ENCODE results near the gene BBS9. TPM values are rescaled to one million over a fixed set of nuclear protein-coding genes. Genes with fewer than 3 reads are reported as not detected.
"Not testable (repeated sequence)": the region's sequence is repeated elsewhere in the genome, so short reads cannot be mapped to it uniquely, and the experiment has no call there.

BBS9 gene
- total RNA-seq, 1 donor = 33.3 TPM

DNA sequence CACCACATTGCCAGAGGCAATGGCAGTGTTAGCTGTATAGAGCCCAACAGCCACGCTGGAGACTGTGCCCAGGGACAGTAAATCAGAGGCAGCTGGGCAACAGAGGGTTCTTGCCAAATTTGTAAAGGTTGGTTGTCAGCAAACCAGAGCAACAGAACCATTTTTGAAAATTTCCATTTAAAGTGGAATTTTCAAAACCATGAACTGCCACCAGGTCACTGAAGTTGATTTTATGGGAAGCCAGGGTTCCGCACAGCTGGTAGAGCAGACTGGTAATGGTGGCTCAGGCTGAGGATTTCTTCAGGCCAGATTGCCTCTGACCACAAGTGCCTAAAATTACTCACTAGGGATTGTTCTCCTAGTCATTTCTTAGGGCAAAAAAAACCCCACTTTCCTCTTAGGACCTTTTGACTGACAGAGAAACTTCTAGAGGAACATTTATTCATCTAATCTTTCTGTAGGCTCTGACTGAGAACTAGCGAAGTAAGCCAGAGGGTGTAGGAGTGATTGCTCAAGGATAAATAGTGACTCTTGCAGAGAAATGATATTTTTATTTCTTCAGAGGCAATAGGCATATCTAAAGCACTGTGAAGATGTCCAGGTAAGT, 342.4 kb downstream of the BBS9 start:
- no peak for TF ChIP-seq CTCF (IDR thresholded peaks at IDR 0.05; ENCODE audit: extremely low read depth, low read depth, low read length)
- no peak overlapping the region for H2AFZ ChIP-seq (ENCODE audit: low read length)
- no peak overlapping the region for H3K4me3 ChIP-seq (ENCODE audit: insufficient read depth, low read length)
- DNase-seq (ENCODE audit: insufficient read length, low spot score, missing footprints) = no peak
- H3K4me1 ChIP-seq (ENCODE audit: insufficient read depth, low read length) = peaks cover 6% of the 10 kb centered on the region
- H3K27ac ChIP-seq (ENCODE audit: low read depth, low read length) = no peak overlapping the region
- H3K79me2 ChIP-seq (ENCODE audit: insufficient read depth, low read length) = no peaks in the 10 kb centered on the region
- no peaks in the 10 kb centered on the region for H4K20me1 ChIP-seq (ENCODE audit: insufficient read depth, low read length)
- no peaks in the 10 kb centered on the region for H3K36me3 ChIP-seq (ENCODE audit: insufficient read depth, low read length)
- no peaks in the 10 kb centered on the region for H3K9me3 ChIP-seq (ENCODE audit: low read depth, low read length)
- H3K27me3 ChIP-seq (ENCODE audit: insufficient read depth, low read length) = no peaks in the 10 kb centered on the region
- no peak overlapping the region for H3K4me2 ChIP-seq (ENCODE audit: insufficient read depth, low read length)

- Histone ChIP-seq H3K9me3 (ENCODE audit: low read depth, low read length) (no peaks in the 10 kb centered on the region), H3K27me3 (ENCODE audit: insufficient read depth, low read length) (no peaks in the 10 kb centered on the region), H3K36me3 (ENCODE audit: insufficient read depth, low read length) (no peaks in the 10 kb centered on the region), H3K4me1 (ENCODE audit: insufficient read depth, low read length) (peaks cover 6% of the 10 kb centered on the region), H2AFZ (ENCODE audit: low read length) (no peak overlapping the region), H3K4me3 (ENCODE audit: insufficient read depth, low read length) (no peak overlapping the region), H3K79me2 (ENCODE audit: insufficient read depth, low read length) (no peaks in the 10 kb centered on the region), H3K27ac (ENCODE audit: low read depth, low read length) (no peak overlapping the region), H4K20me1 (ENCODE audit: insufficient read depth, low read length) (no peaks in the 10 kb centered on the region), H3K4me2 (ENCODE audit: insufficient read depth, low read length) (no peak overlapping the region)
- no peak for DNase-seq (ENCODE audit: insufficient read length, low spot score, missing footprints)
- TF ChIP-seq CTCF (IDR thresholded peaks at IDR 0.05; ENCODE audit: extremely low read depth, low read depth, low read length) = no peak
Measured at GRCh38 chr7:33472348-33473025, 343.1 kb downstream of the BBS9 start.

DNA sequence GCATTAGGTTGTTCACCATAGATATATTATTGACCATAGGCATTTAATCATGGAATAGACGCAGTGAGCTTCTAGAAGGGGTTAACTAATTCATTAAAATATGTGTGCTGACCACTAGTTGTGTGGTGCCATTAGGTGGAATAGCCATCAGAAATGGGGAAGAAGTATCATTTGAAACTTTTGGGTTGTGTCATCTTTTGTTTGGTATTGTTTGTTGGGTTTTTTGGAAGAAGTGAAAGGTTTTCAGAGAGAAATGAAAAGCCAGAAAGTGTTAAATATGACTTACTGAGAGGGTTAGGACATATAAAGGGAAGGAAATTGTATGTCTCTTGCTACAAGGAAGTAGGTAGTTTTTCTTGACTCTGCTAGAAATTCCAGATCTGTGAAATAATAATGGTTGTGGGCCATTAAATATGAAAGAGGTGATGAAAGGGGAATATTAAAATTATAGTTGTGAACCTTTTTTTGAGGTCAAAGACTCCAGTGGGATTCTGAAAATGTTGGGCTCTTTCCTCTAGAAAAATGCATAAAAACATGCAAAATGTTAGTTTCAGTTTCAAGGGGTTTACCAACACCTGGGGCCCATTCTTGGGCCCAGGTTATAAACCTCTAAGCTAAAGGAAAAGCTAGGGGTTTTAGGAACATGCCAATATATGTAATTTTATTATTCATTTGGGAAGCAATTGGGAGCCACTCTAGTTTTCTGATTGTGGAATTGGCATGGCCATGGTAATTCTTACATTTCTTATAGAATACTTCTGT, 348.5 kb downstream of the BBS9 start:
- H3K27ac ChIP-seq (ENCODE audit: low read depth, low read length) = no peak overlapping the region
- no peak overlapping the region for H2AFZ ChIP-seq (ENCODE audit: low read length)
- H3K4me1 ChIP-seq (ENCODE audit: insufficient read depth, low read length) = no peaks in the 10 kb centered on the region
- no peaks in the 10 kb centered on the region for H3K27me3 ChIP-seq (ENCODE audit: insufficient read depth, low read length)
- no peak overlapping the region for H3K4me3 ChIP-seq (ENCODE audit: insufficient read depth, low read length)
- H3K79me2 ChIP-seq (ENCODE audit: insufficient read depth, low read length) = no peaks in the 10 kb centered on the region
- no peaks in the 10 kb centered on the region for H3K36me3 ChIP-seq (ENCODE audit: insufficient read depth, low read length)
- no peak for DNase-seq (ENCODE audit: insufficient read length, low spot score, missing footprints)
- no peaks in the 10 kb centered on the region for H3K9me3 ChIP-seq (ENCODE audit: low read depth, low read length)
- H4K20me1 ChIP-seq (ENCODE audit: insufficient read depth, low read length) = no peaks in the 10 kb centered on the region
- no peak for TF ChIP-seq CTCF (IDR thresholded peaks at IDR 0.05; ENCODE audit: extremely low read depth, low read depth, low read length)
- no peak overlapping the region for H3K4me2 ChIP-seq (ENCODE audit: insufficient read depth, low read length)

GRCh38 chr7:33484476-33484875, 355.1 kb downstream of the BBS9 start:
- not testable (repeated sequence) for H3K4me1 ChIP-seq (ENCODE audit: insufficient read depth, low read length); H2AFZ ChIP-seq (ENCODE audit: low read length); H3K4me2 ChIP-seq (ENCODE audit: insufficient read depth, low read length); H3K79me2 ChIP-seq (ENCODE audit: insufficient read depth, low read length); H3K9me3 ChIP-seq (ENCODE audit: low read depth, low read length); H3K4me3 ChIP-seq (ENCODE audit: insufficient read depth, low read length); DNase-seq (ENCODE audit: insufficient read length, low spot score, missing footprints); H3K27me3 ChIP-seq (ENCODE audit: insufficient read depth, low read length); H3K36me3 ChIP-seq (ENCODE audit: insufficient read depth, low read length); H4K20me1 ChIP-seq (ENCODE audit: insufficient read depth, low read length); H3K27ac ChIP-seq (ENCODE audit: low read depth, low read length)
